ENCODE data around the gene ZNF674. TPM values are rescaled to one million over a fixed set of nuclear protein-coding genes. Genes with fewer than 3 reads are reported as not detected.
"Not testable (repeated sequence)": the region's sequence is repeated elsewhere in the genome, so short reads cannot be mapped to it uniquely, and the experiment has no call there.

Gene ZNF674
- total RNA-seq, 1 experiment from 2014 or later: 3.5 TPM

- Histone ChIP-seq H3K36me3 (peaks cover 21% of the 10 kb centered on the region), H3K4me1 (replicated peaks) (peaks cover 29% of the 10 kb centered on the region), H3K9me3 (replicated peaks) (no peaks in the 10 kb centered on the region), H3K4me3 (no peak overlapping the region), H3K27me3 (replicated peaks) (no peaks in the 10 kb centered on the region), H3K27ac (peak overlapping the region; percentile 80)
- DNase-seq (ENCODE audit: low read depth in 1 of 2, low spot score in 2 of 2): peak; percentile 60 to 65
Measured at GRCh38 chrX:46551494-46552128, 6.4 kb upstream of the ZNF674 start.

GRCh38 chrX:46549914-46550313 is 4.7 kb upstream of the ZNF674 start:
- Histone ChIP-seq H3K9me3 (replicated peaks) (no peaks in the 10 kb centered on the region), H3K4me1 (replicated peaks) (peaks cover 32% of the 10 kb centered on the region), H3K36me3 (peaks cover 28% of the 10 kb centered on the region), H3K4me3 (no peak overlapping the region), H3K27ac (no peak overlapping the region), H3K27me3 (replicated peaks) (no peaks in the 10 kb centered on the region)
- no peak for DNase-seq (ENCODE audit: low read depth in 1 of 2, low spot score in 2 of 2)

GRCh38 chrX:46547857-46548256 is 2.6 kb upstream of the ZNF674 start:
- Histone ChIP-seq H3K27me3 (replicated peaks) (no peaks in the 10 kb centered on the region), H3K4me3 (no peak overlapping the region), H3K27ac (peak overlapping the region; percentile 77), H3K4me1 (replicated peaks) (peaks cover 32% of the 10 kb centered on the region), H3K9me3 (replicated peaks) (no peaks in the 10 kb centered on the region), H3K36me3 (peaks cover 28% of the 10 kb centered on the region)
- DNase-seq (ENCODE audit: low read depth in 1 of 2, low spot score in 2 of 2): peak; percentile 65 to 70

GRCh38 chrX:46544527-46544926 is 694 bp downstream of the ZNF674 start:
- Histone ChIP-seq H3K4me3 (peak overlapping the region; percentile 68), H3K36me3 (peaks cover 24% of the 10 kb centered on the region), H3K27ac (peak overlapping the region; percentile 85), H3K4me1 (replicated peaks) (peaks cover 21% of the 10 kb centered on the region)
- H3K27me3 ChIP-seq (replicated peaks); DNase-seq (ENCODE audit: low read depth in 1 of 2, low spot score in 2 of 2); H3K9me3 ChIP-seq (replicated peaks): not testable (repeated sequence)

GRCh38 chrX:46543441-46543840 is 1.8 kb downstream of the ZNF674 start:
- DNase-seq (ENCODE audit: low read depth in 1 of 2, low spot score in 2 of 2): no peak
- Histone ChIP-seq H3K4me1 (replicated peaks) (peaks cover 19% of the 10 kb centered on the region), H3K36me3 (peaks cover 19% of the 10 kb centered on the region), H3K27ac (no peak overlapping the region), H3K9me3 (replicated peaks) (no peaks in the 10 kb centered on the region), H3K27me3 (replicated peaks) (no peaks in the 10 kb centered on the region), H3K4me3 (no peak overlapping the region)

- no peaks in the 10 kb centered on the region for H3K27me3 ChIP-seq (replicated peaks)
- H3K9me3 ChIP-seq (replicated peaks): no peaks in the 10 kb centered on the region
- H3K4me3 ChIP-seq: no peak overlapping the region
- DNase-seq (ENCODE audit: low read depth in 1 of 2, low spot score in 2 of 2): no peak
- no peak overlapping the region for H3K27ac ChIP-seq
- H3K36me3 ChIP-seq: no peaks in the 10 kb centered on the region
- no peaks in the 10 kb centered on the region for H3K4me1 ChIP-seq (replicated peaks)
Measured at GRCh38 chrX:46531442-46531841, 13.8 kb downstream of the ZNF674 start.

GRCh38 chrX:46530404-46530908 is 14.8 kb downstream of the ZNF674 start:
- H3K27me3 ChIP-seq (replicated peaks); H3K4me1 ChIP-seq (replicated peaks); H3K9me3 ChIP-seq (replicated peaks); H3K36me3 ChIP-seq; DNase-seq (ENCODE audit: low read depth in 1 of 2, low spot score in 2 of 2); H3K27ac ChIP-seq; H3K4me3 ChIP-seq: not testable (repeated sequence)

- H3K27ac ChIP-seq; H3K27me3 ChIP-seq (replicated peaks); DNase-seq (ENCODE audit: low read depth in 1 of 2, low spot score in 2 of 2); H3K36me3 ChIP-seq; H3K9me3 ChIP-seq (replicated peaks); H3K4me1 ChIP-seq (replicated peaks); H3K4me3 ChIP-seq: not testable (repeated sequence)
Measured at GRCh38 chrX:46529740-46530403, 15.3 kb downstream of the ZNF674 start.

GRCh38 chrX:46528640-46529039 is 16.6 kb downstream of the ZNF674 start:
- DNase-seq (ENCODE audit: low read depth in 1 of 2, low spot score in 2 of 2); H3K4me3 ChIP-seq; H3K27me3 ChIP-seq (replicated peaks); H3K9me3 ChIP-seq (replicated peaks); H3K27ac ChIP-seq; H3K4me1 ChIP-seq (replicated peaks); H3K36me3 ChIP-seq: not testable (repeated sequence)

- Histone ChIP-seq H3K4me1 (replicated peaks) (no peaks in the 10 kb centered on the region), H3K4me3 (no peak overlapping the region), H3K36me3 (0 out of 2 replicates have a peak, but pooled peaks cover 2% of the 10 kb centered on the region), H3K9me3 (replicated peaks) (no peaks in the 10 kb centered on the region), H3K27me3 (replicated peaks) (no peaks in the 10 kb centered on the region), H3K27ac (no peak overlapping the region)
- no peak for DNase-seq (ENCODE audit: low read depth in 1 of 2, low spot score in 2 of 2)
Measured at GRCh38 chrX:46506076-46506475, 39.1 kb downstream of the ZNF674 start.

- Histone ChIP-seq H3K4me1 (replicated peaks) (no peaks in the 10 kb centered on the region), H3K27me3 (replicated peaks) (no peaks in the 10 kb centered on the region), H3K4me3 (no peak overlapping the region), H3K9me3 (replicated peaks) (peaks cover 6% of the 10 kb centered on the region), H3K27ac (no peak overlapping the region), H3K36me3 (peaks cover 11% of the 10 kb centered on the region; the same call in 1 of the 2 replicates)
- DNase-seq (ENCODE audit: low read depth in 1 of 2, low spot score in 2 of 2): no peak
Measured at GRCh38 chrX:46502848-46503247, 42.4 kb downstream of the ZNF674 start.

- Histone ChIP-seq H3K27me3 (replicated peaks) (no peaks in the 10 kb centered on the region), H3K4me1 (replicated peaks) (no peaks in the 10 kb centered on the region)
- DNase-seq (ENCODE audit: low read depth in 1 of 2, low spot score in 2 of 2): no peak
Measured at GRCh38 chrX:46500054-46500453, 45.2 kb downstream of the ZNF674 start.

GRCh38 chrX:46488712-46489111 is 56.5 kb downstream of the ZNF674 start:
- no peaks in the 10 kb centered on the region for H3K9me3 ChIP-seq (replicated peaks)
- no peaks in the 10 kb centered on the region for H3K36me3 ChIP-seq
- DNase-seq (ENCODE audit: low read depth in 1 of 2, low spot score in 2 of 2): no peak
- no peak overlapping the region for H3K4me3 ChIP-seq
- no peaks in the 10 kb centered on the region for H3K27me3 ChIP-seq (replicated peaks)
- H3K27ac ChIP-seq: no peak overlapping the region
- no peaks in the 10 kb centered on the region for H3K4me1 ChIP-seq (replicated peaks)

More at GRCh38 chrX:46500054-46500453, 45.2 kb downstream of the ZNF674 start:
- no peak overlapping the region for H3K27ac ChIP-seq
- no peak overlapping the region for H3K4me3 ChIP-seq
- peaks cover 6% of the 10 kb centered on the region for H3K9me3 ChIP-seq (replicated peaks)
- peaks cover 11% of the 10 kb centered on the region; the same call in 1 of the 2 replicates for H3K36me3 ChIP-seq

GRCh38 chrX:46485897-46486296 is 59.3 kb downstream of the ZNF674 start:
- Histone ChIP-seq H3K36me3 (no peaks in the 10 kb centered on the region), H3K4me3 (no peak overlapping the region), H3K4me1 (replicated peaks) (no peaks in the 10 kb centered on the region), H3K27ac (no peak overlapping the region), H3K9me3 (replicated peaks) (no peaks in the 10 kb centered on the region), H3K27me3 (replicated peaks) (no peaks in the 10 kb centered on the region)
- DNase-seq (ENCODE audit: low read depth in 1 of 2, low spot score in 2 of 2): no peak

Data from SJSA1 (cell line).